GM18867 (cell line): Measurements from ENCODE around the gene NXPH2.
A peak's percentile ranks its signal among the peaks of the same experiment; 100 is the strongest.
"Not testable (repeated sequence)": the region's sequence is repeated elsewhere in the genome, so short reads cannot be mapped to it uniquely, and the experiment has no call there.

Source experiments
- ATAC-seq: cut with Tn5 transposase; IDR thresholded peaks from one replicate; pipeline ENCODE4 v1.9.1; 2021; ENCODE audit warnings: mild to moderate bottlenecking, moderate library complexity; ENCODE audit not compliant: unreplicated experiment

NXPH2 gene

GRCh38 chr2:138760676-138761075 is 19.5 kb downstream of the NXPH2 start:
- ATAC-seq: no peak

GRCh38 chr2:138757384-138757783 is 22.8 kb downstream of the NXPH2 start:
- no peak for ATAC-seq

- no peak for ATAC-seq
Observed at GRCh38 chr2:138752197-138752956, 27.8 kb downstream of the NXPH2 start.

- no peak for ATAC-seq
Observed at GRCh38 chr2:138744713-138745112, 35.5 kb downstream of the NXPH2 start.

GRCh38 chr2:138742441-138743057 is 37.6 kb downstream of the NXPH2 start:
- ATAC-seq: no peak

- no peak for ATAC-seq
Observed at GRCh38 chr2:138741851-138742250, 38.3 kb downstream of the NXPH2 start.

GRCh38 chr2:138737009-138737554 is 43.1 kb downstream of the NXPH2 start:
- ATAC-seq: not testable (repeated sequence)

GRCh38 chr2:138732651-138733050 is 47.5 kb downstream of the NXPH2 start:
- ATAC-seq: no peak

GRCh38 chr2:138730497-138731030 is 49.6 kb downstream of the NXPH2 start:
- peak; percentile 93 for ATAC-seq

- no peak for ATAC-seq
Observed at GRCh38 chr2:138727956-138728355, 52.2 kb downstream of the NXPH2 start.

- ATAC-seq: no peak
Observed at GRCh38 chr2:138726681-138727080, 53.5 kb downstream of the NXPH2 start.

GRCh38 chr2:138724729-138725459 is 55.3 kb downstream of the NXPH2 start:
- ATAC-seq: no peak

- ATAC-seq: no peak
Observed at GRCh38 chr2:138724327-138724726, 55.9 kb downstream of the NXPH2 start.

GRCh38 chr2:138723196-138723987 is 56.8 kb downstream of the NXPH2 start:
- no peak for ATAC-seq

GRCh38 chr2:138722316-138722715 is 57.9 kb downstream of the NXPH2 start:
- ATAC-seq: no peak

- no peak for ATAC-seq
Observed at GRCh38 chr2:138720035-138720838, 60.0 kb downstream of the NXPH2 start.

- ATAC-seq: peak; percentile 65
Observed at GRCh38 chr2:138718405-138718804, 61.8 kb downstream of the NXPH2 start.

GRCh38 chr2:138716183-138716582 is 64.0 kb downstream of the NXPH2 start:
- ATAC-seq: peak; percentile 31

GRCh38 chr2:138713504-138713903 is 66.7 kb downstream of the NXPH2 start:
- no peak for ATAC-seq

GRCh38 chr2:138713069-138713496 is 67.1 kb downstream of the NXPH2 start:
- ATAC-seq: no peak
